B cell (primary cell): ENCODE results near the gene GALNT11. TPM values are rescaled to one million over a fixed set of nuclear protein-coding genes. Genes with fewer than 3 reads are reported as not detected.

Experiments
- ATAC-seq: fragments of 200-7000 bp; cut with Tn5 transposase; one replicate; pipeline ENCODE4 v1.10.0; 2021; ENCODE audit warnings: low read depth, mild to moderate bottlenecking, moderate number of reproducible peaks, moderate library complexity
- CTCF ChIA-PET: fragments of 350-600 bp; sonication (Branson Sonifier 250); formaldehyde crosslinking; loops from one replicate; lab custom pipeline; 2021; ENCODE audit warnings: antibody characterized with exemption, inconsistent platforms; lab: Charles Lee
- POLR2A ChIA-PET: fragments of 350-600 bp; sonication (Branson Sonifier 250); formaldehyde crosslinking; loops from one replicate; lab custom pipeline; 2021; ENCODE audit warnings: antibody characterized with exemption; lab: Charles Lee
- DNase-seq: peaks from one replicate; pipeline ENCODE4 v3.0.0; 2013
- H2AFZ ChIP-seq: 2 replicates; pipeline ENCODE4 v1.6.1; 2012; ENCODE audit warnings: mild to moderate bottlenecking, low read depth, low read length; ENCODE audit not compliant: insufficient read depth, poor library complexity, severe bottlenecking
- H3K27ac ChIP-seq, 2 donors: 1 replicate in 1 of 2; 2 replicates in 1 of 2; pipeline ENCODE4 v1.5.1; 2012 to 2013; ENCODE audit warnings: low read length in 2 of 2, mild to moderate bottlenecking in 2 of 2, moderate library complexity in 1 of 2
- H3K27me3 ChIP-seq, 4 experiments: fragments of 200-600 bp in 1 of 4; sonication (generic) in 1 of 4; replicated peaks in 1 of 4; 1 replicate in 2 of 4; 2 replicates in 2 of 4; pipeline versions ENCODE4 v1.6.1 to v1.7.0; 2013 to 2016; ENCODE audit warnings: low read length in 3 of 4, mild to moderate bottlenecking in 2 of 4, mixed read lengths in 1 of 4, moderate library complexity in 1 of 4; ENCODE audit not compliant: insufficient read depth in 4 of 4, control insufficient read depth in 3 of 4; ENCODE audit errors: control extremely low read depth in 1 of 4
- H3K36me3 ChIP-seq, 2 experiments: replicated peaks in 1 of 2; 1 replicate in 1 of 2; 2 replicates in 1 of 2; pipeline versions ENCODE4 v1.6.1 to v1.7.1; 2013; ENCODE audit warnings: low read length in 1 of 2; ENCODE audit not compliant: insufficient read depth in 2 of 2, control insufficient read depth in 1 of 2; ENCODE audit errors: control extremely low read depth in 1 of 2, extremely low read depth in 1 of 2
- H3K4me1 ChIP-seq, 2 donors: fragments of 200-600 bp in 1 of 2; sonication (generic) in 1 of 2; 1 replicate in 1 of 2; 2 replicates in 1 of 2; pipeline versions ENCODE4 v1.5.1 to v1.6.1; 2013 to 2017; ENCODE audit warnings: low read length in 2 of 2; ENCODE audit not compliant: control insufficient read depth in 2 of 2, insufficient read depth in 2 of 2
- H3K4me2 ChIP-seq: replicated peaks from 2 replicates; pipeline ENCODE3; 2012; ENCODE audit warnings: mild to moderate bottlenecking, low read depth, low read length; ENCODE audit not compliant: poor library complexity, severe bottlenecking
- H3K4me3 ChIP-seq, 5 experiments: fragments of 200-600 bp in 1 of 5; sonication (generic) in 1 of 5; 1 replicate in 3 of 5; 2 replicates in 2 of 5; pipeline versions ENCODE4 v1.5.1 to v1.7.0; 2011 to 2016; ENCODE audit warnings: low read length in 4 of 5, mild to moderate bottlenecking in 4 of 5, low read depth in 2 of 5, control low read depth in 1 of 5, moderate library complexity in 1 of 5; ENCODE audit not compliant: insufficient read depth in 1 of 5; ENCODE audit errors: control extremely low read depth in 1 of 5, extremely low read depth in 1 of 5
- H3K79me2 ChIP-seq: fragments of 200-600 bp; sonication (generic); one replicate; pipeline ENCODE4 v1.6.0; 2016; ENCODE audit warnings: low read length; ENCODE audit not compliant: control insufficient read depth, insufficient read depth
- H3K9ac ChIP-seq: fragments of 200-600 bp; sonication (generic); 2 replicates; pipeline ENCODE4 v1.6.1; 2017; ENCODE audit warnings: mild to moderate bottlenecking, low read length, moderate library complexity
- H3K9me3 ChIP-seq, 3 donors: one replicate each; pipeline versions ENCODE4 v1.6.1 to v1.7.1; 2013; ENCODE audit warnings: low read length in 2 of 3; ENCODE audit not compliant: control insufficient read depth in 2 of 3, insufficient read depth in 1 of 3; ENCODE audit errors: control extremely low read depth in 1 of 3
- H4K20me1 ChIP-seq: 2 replicates; pipeline ENCODE4 v1.6.0; 2012; ENCODE audit warnings: mild to moderate bottlenecking, low read length; ENCODE audit not compliant: insufficient read depth, control insufficient read depth, poor library complexity, severe bottlenecking
- H3K27ac Mint-ChIP-seq: one replicate; pipeline ENCODE4 v1.8.0; 2021; ENCODE audit warnings: mixed read lengths
- H3K27me3 Mint-ChIP-seq: one replicate; pipeline ENCODE4 v1.8.0; 2021; ENCODE audit warnings: mixed read lengths
- H3K4me1 Mint-ChIP-seq: one replicate; pipeline ENCODE4 v1.8.0; 2021; ENCODE audit warnings: mixed read lengths
- H3K4me3 Mint-ChIP-seq: one replicate; pipeline ENCODE4 v1.8.0; 2021; ENCODE audit warnings: mixed read lengths
- H3K9me3 Mint-ChIP-seq: one replicate; pipeline ENCODE4 v1.8.0; 2022; ENCODE audit warnings: mixed read lengths; ENCODE audit not compliant: insufficient read depth
- EZH2 ChIP-seq: IDR thresholded peaks from 2 replicates; pipeline ENCODE4 v1.6.1; 2012; ENCODE audit warnings: borderline replicate concordance, low read depth, mild to moderate bottlenecking, moderate library complexity, low read length; ENCODE audit not compliant: insufficient read depth, poor library complexity, severe bottlenecking
- WGBS: methylation state at CpG from one replicate; pipeline ENCODE4 v1.1.5; 2013; ENCODE audit warnings: missing lambda C conversion rate; ENCODE audit not compliant: insufficient coverage; 5-methylcytosine and 5-hydroxymethylcytosine counted together
- intact Hi-C: fragments of 100-400 bp; cut with micrococcal nuclease; formaldehyde crosslinking; loops from one replicate; pipeline ENCODE4 v1.10.0; 2022
- polyA plus RNA-seq: library from polyadenylated mRNA; depleted of rRNA; stranded (reverse); fragments of >200 nt; gene quantifications from 2 replicates; pipeline ENCODE4 v1.2.3, GENCODE V29; 2012
- total RNA-seq, 2 donors: library from RNA; stranded (reverse); fragments of 120-200 nt in 1 of 2; gene quantifications; 1 replicate in 1 of 2; 2 replicates in 1 of 2; pipeline versions ENCODE4 v1.2.3 to v1.2.4, GENCODE V29; 2013 to 2022
- TF ChIP-seq, protein P1 (sequence below): fragments of 200-600 bp; IDR thresholded peaks from one replicate; pipeline ENCODE4 v1.8.0; 2022; ENCODE audit warnings: antibody characterized with exemption, mild to moderate bottlenecking

GALNT11 gene
- total and polyA plus RNA-seq, 2 donors (not counting 1 experiment from before 2014, with no cell fraction given): 13.8 to 14.5 TPM

DNA sequence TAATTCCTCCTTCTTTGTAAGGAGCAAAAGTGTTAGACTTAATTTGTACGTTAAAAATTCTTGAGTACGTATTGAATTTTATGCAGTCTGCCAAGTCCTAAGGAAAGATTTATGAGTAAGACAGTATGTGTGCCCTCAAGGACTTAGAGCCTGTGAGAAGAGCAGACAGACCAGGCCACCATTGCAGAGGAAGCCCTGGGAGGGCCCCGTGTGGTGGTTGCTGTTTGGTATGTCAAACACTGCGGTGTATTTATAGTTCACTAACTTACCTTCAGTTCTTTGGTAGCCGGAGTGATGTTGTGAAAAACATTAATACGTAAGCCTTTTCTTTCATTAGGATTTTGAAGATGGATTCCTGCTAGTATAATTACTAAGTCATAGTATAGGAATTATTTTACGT lies 82.9 kb downstream of the GALNT11 start:
- Mint-ChIP-seq H3K9me3 (no peaks in the 10 kb centered on the region), H3K4me3 (no peak overlapping the region), H3K27ac (no peak overlapping the region), H3K4me1 (no peaks in the 10 kb centered on the region), H3K27me3 (no peaks in the 10 kb centered on the region)
- ChIA-PET POLR2A (no interaction called here), CTCF (no interaction called here)
- Histone ChIP-seq H4K20me1 (no peaks in the 10 kb centered on the region), H3K9me3 (no peaks in the 10 kb centered on the region), H3K36me3 (peaks cover 0 to 4% of the 10 kb centered on the region in 2 experiments), H3K9ac (no peak overlapping the region), H3K79me2 (no peaks in the 10 kb centered on the region), H3K27ac (no peak overlapping the region), H3K27me3 (no peaks in the 10 kb centered on the region), H3K4me2 (no peak overlapping the region), H3K4me3 (no peak overlapping the region), H2AFZ (no peak overlapping the region), H3K4me1 (no peaks in the 10 kb centered on the region)
- intact Hi-C loops: no loop called here
- DNase-seq (no peak), ATAC-seq (no peak)
- WGBS: 100% methylated on average over 2 of the region's 7 CpGs
- no peak for TF ChIP-seq EZH2
- TF ChIP-seq, protein P1, sequence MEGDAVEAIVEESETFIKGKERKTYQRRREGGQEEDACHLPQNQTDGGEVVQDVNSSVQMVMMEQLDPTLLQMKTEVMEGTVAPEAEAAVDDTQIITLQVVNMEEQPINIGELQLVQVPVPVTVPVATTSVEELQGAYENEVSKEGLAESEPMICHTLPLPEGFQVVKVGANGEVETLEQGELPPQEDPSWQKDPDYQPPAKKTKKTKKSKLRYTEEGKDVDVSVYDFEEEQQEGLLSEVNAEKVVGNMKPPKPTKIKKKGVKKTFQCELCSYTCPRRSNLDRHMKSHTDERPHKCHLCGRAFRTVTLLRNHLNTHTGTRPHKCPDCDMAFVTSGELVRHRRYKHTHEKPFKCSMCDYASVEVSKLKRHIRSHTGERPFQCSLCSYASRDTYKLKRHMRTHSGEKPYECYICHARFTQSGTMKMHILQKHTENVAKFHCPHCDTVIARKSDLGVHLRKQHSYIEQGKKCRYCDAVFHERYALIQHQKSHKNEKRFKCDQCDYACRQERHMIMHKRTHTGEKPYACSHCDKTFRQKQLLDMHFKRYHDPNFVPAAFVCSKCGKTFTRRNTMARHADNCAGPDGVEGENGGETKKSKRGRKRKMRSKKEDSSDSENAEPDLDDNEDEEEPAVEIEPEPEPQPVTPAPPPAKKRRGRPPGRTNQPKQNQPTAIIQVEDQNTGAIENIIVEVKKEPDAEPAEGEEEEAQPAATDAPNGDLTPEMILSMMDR: no peak

DNA sequence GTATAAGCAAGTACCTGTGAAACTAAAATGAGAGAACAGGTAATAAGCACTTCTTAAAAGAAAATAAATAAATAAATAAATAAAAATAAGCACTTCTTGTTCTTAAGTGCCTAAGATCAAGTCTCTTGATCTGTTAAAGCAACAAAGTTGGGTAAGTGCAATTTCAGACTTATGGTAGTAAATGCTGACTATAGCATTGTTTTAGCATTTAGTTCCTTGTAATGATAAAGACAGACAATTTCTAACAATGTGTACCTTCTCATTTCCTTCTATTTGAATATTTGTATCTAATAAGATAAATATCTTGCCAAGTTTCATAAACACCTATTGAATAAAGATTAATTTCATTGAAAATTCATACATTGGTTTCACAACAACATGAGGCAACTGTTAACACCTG lies 87.4 kb downstream of the GALNT11 start:
- Mint-ChIP-seq H3K4me3 (no peak overlapping the region), H3K27me3 (no peaks in the 10 kb centered on the region), H3K27ac (no peak overlapping the region), H3K4me1 (no peaks in the 10 kb centered on the region), H3K9me3 (no peaks in the 10 kb centered on the region)
- H3K27me3 ChIP-seq: no peaks in the 10 kb centered on the region
- no peak overlapping the region for H3K4me3 ChIP-seq
- H3K79me2 ChIP-seq: no peaks in the 10 kb centered on the region
- POLR2A ChIA-PET: no interaction called here
- no peak overlapping the region for H3K9ac ChIP-seq
- H2AFZ ChIP-seq: no peak overlapping the region
- H3K36me3 ChIP-seq: peaks cover 1 to 19% of the 10 kb centered on the region in 2 experiments
- no peaks in the 10 kb centered on the region for H3K9me3 ChIP-seq
- CTCF ChIA-PET: no interaction called here
- DNase-seq (no peak), ATAC-seq (no peak)
- no peak overlapping the region for H3K4me2 ChIP-seq
- H3K4me1 ChIP-seq: no peaks in the 10 kb centered on the region
- H3K27ac ChIP-seq: no peak overlapping the region
- TF ChIP-seq, protein P1: no peak
- TF ChIP-seq EZH2: no peak
- intact Hi-C loops: no loop called here
- no peaks in the 10 kb centered on the region for H4K20me1 ChIP-seq
